ENCODE results near the gene TRAF1.

TRAF1 gene

GRCh38 chr9:120866651-120867050 lies 59.9 kb downstream of the TRAF1 start:
- H3K4me1 ChIP-seq (ENCODE audit: control extremely low read depth in 1 of 4, control insufficient read depth in 4 of 4, insufficient read depth in 4 of 4, low read length in 3 of 4), result peaks cover 0 to 24% (median 22%) of the 10 kb centered on the region in 4 experiments
- no peak for DNase-seq
- no peaks in the 10 kb centered on the region for H3K27me3 ChIP-seq (replicated peaks in 2 of 5; ENCODE audit: control insufficient read depth in 4 of 5, insufficient read depth in 5 of 5, low read length in 4 of 5)
- POLR2A ChIA-PET, result interaction anchor here (0.7 kb wide), 1 partner anchor 100 kb away, joined by 3 read pairs; no protein-coding TSS in a partner anchor
- H3K9me3 ChIP-seq (ENCODE audit: control extremely low read depth in 1 of 5, control insufficient read depth in 4 of 5, insufficient read depth in 2 of 5, low read depth in 1 of 5, low read length in 4 of 5), result no peaks in the 10 kb centered on the region
- peaks cover 10 to 67% (median 48%) of the 10 kb centered on the region in 4 experiments for H3K36me3 ChIP-seq (ENCODE audit: control insufficient read depth in 4 of 4, insufficient read depth in 4 of 4, low read length in 3 of 4)
- CTCF ChIA-PET, result interaction anchor here (1.5 to 4.0 kb wide), 5 partner anchors 14 to 72 kb away, joined by 5 to 24 read pairs (median 8); no protein-coding TSS in a partner anchor
- no peak overlapping the region for H3K4me3 ChIP-seq (ENCODE audit: control insufficient read depth in 1 of 7, extremely low read depth in 1 of 7, insufficient read depth in 4 of 7, low read depth in 2 of 7, low read length in 6 of 7)
- H3K27ac ChIP-seq (ENCODE audit: insufficient read depth in 1 of 2, low read depth in 1 of 2, low read length in 2 of 2, poor library complexity in 1 of 2, severe bottlenecking in 2 of 2), result peak overlapping the region in 1 of 2 experiments; percentile 3
- 96% methylated on average over 6 of the region's 6 CpGs for WGBS (ENCODE audit: insufficient coverage)

- ChIA-PET CTCF (interaction anchor here (0.6 to 3.2 kb wide), 3 partner anchors 11 to 22 kb away, joined by 3 to 8 read pairs (median 3); partner anchors contain the start of gene PHF19), POLR2A (interaction anchor here (0.7 kb wide), 1 partner anchor 99 kb away, joined by 3 read pairs; no protein-coding TSS in a partner anchor)
- Histone ChIP-seq H3K27me3 (replicated peaks in 2 of 5; ENCODE audit: control insufficient read depth in 4 of 5, insufficient read depth in 5 of 5, low read length in 4 of 5) (no peaks in the 10 kb centered on the region), H3K36me3 (ENCODE audit: control insufficient read depth in 4 of 4, insufficient read depth in 4 of 4, low read length in 3 of 4) (peaks cover 10 to 76% (median 54%) of the 10 kb centered on the region in 4 experiments), H3K4me1 (ENCODE audit: control extremely low read depth in 1 of 4, control insufficient read depth in 4 of 4, insufficient read depth in 4 of 4, low read length in 3 of 4) (peaks cover 0 to 24% (median 22%) of the 10 kb centered on the region in 4 experiments), H3K4me3 (ENCODE audit: control insufficient read depth in 1 of 7, extremely low read depth in 1 of 7, insufficient read depth in 4 of 7, low read depth in 2 of 7, low read length in 6 of 7) (no peak overlapping the region), H3K9me3 (ENCODE audit: control extremely low read depth in 1 of 5, control insufficient read depth in 4 of 5, insufficient read depth in 2 of 5, low read depth in 1 of 5, low read length in 4 of 5) (no peaks in the 10 kb centered on the region), H3K27ac (ENCODE audit: insufficient read depth in 1 of 2, low read depth in 1 of 2, low read length in 2 of 2, poor library complexity in 1 of 2, severe bottlenecking in 2 of 2) (peak overlapping the region in 1 of 2 experiments; percentile 3)
- WGBS (ENCODE audit: insufficient coverage), result 83% methylated on average over 1 of the region's 5 CpGs
- no peak for DNase-seq
Observed at GRCh38 chr9:120865809-120866208, 60.8 kb downstream of the TRAF1 start.

- ChIA-PET POLR2A (no interaction called here), CTCF (interaction anchor here (0.6 to 3.2 kb wide), 3 partner anchors 12 to 21 kb away, joined by 3 to 8 read pairs (median 3); partner anchors contain the start of gene PHF19)
- no peak overlapping the region for H3K4me3 ChIP-seq (ENCODE audit: control insufficient read depth in 1 of 7, extremely low read depth in 1 of 7, insufficient read depth in 4 of 7, low read depth in 2 of 7, low read length in 6 of 7)
- no peak overlapping the region for H3K27ac ChIP-seq (ENCODE audit: insufficient read depth in 1 of 2, low read depth in 1 of 2, low read length in 2 of 2, poor library complexity in 1 of 2, severe bottlenecking in 2 of 2)
- DNase-seq, result no peak
- WGBS (ENCODE audit: insufficient coverage), result 100% methylated on average over 1 of the region's 5 CpGs
- H3K4me1 ChIP-seq (ENCODE audit: control extremely low read depth in 1 of 4, control insufficient read depth in 4 of 4, insufficient read depth in 4 of 4, low read length in 3 of 4), result peaks cover 0 to 19% (median 18%) of the 10 kb centered on the region in 4 experiments
- H3K27me3 ChIP-seq (replicated peaks in 2 of 5; ENCODE audit: control insufficient read depth in 4 of 5, insufficient read depth in 5 of 5, low read length in 4 of 5), result no peaks in the 10 kb centered on the region
- peaks cover 10 to 77% (median 58%) of the 10 kb centered on the region in 4 experiments for H3K36me3 ChIP-seq (ENCODE audit: control insufficient read depth in 4 of 4, insufficient read depth in 4 of 4, low read length in 3 of 4)
- H3K9me3 ChIP-seq (ENCODE audit: control extremely low read depth in 1 of 5, control insufficient read depth in 4 of 5, insufficient read depth in 2 of 5, low read depth in 1 of 5, low read length in 4 of 5), result no peaks in the 10 kb centered on the region
Observed at GRCh38 chr9:120865176-120865575, 61.4 kb downstream of the TRAF1 start.

- H3K4me1 ChIP-seq (ENCODE audit: control extremely low read depth in 1 of 4, control insufficient read depth in 4 of 4, insufficient read depth in 4 of 4, low read length in 3 of 4), result peaks cover 0 to 14% (median 13%) of the 10 kb centered on the region in 4 experiments
- H3K27me3 ChIP-seq (replicated peaks in 2 of 5; ENCODE audit: control insufficient read depth in 4 of 5, insufficient read depth in 5 of 5, low read length in 4 of 5), result no peaks in the 10 kb centered on the region
- no CpG with 5 or more reads among the region's 5 CpGs for WGBS (ENCODE audit: insufficient coverage)
- H3K27ac ChIP-seq (ENCODE audit: insufficient read depth in 1 of 2, low read depth in 1 of 2, low read length in 2 of 2, poor library complexity in 1 of 2, severe bottlenecking in 2 of 2), result no peak overlapping the region
- POLR2A ChIA-PET, result no interaction called here
- no peaks in the 10 kb centered on the region for H3K9me3 ChIP-seq (ENCODE audit: control extremely low read depth in 1 of 5, control insufficient read depth in 4 of 5, insufficient read depth in 2 of 5, low read depth in 1 of 5, low read length in 4 of 5)
- CTCF ChIA-PET, result interaction anchor here (3.2 kb wide), 1 partner anchor 12 kb away, joined by 8 read pairs; no protein-coding TSS in a partner anchor
- DNase-seq, result no peak
- peaks cover 14 to 77% (median 63%) of the 10 kb centered on the region in 4 experiments for H3K36me3 ChIP-seq (ENCODE audit: control insufficient read depth in 4 of 4, insufficient read depth in 4 of 4, low read length in 3 of 4)
- no peak overlapping the region for H3K4me3 ChIP-seq (ENCODE audit: control insufficient read depth in 1 of 7, extremely low read depth in 1 of 7, insufficient read depth in 4 of 7, low read depth in 2 of 7, low read length in 6 of 7)
Observed at GRCh38 chr9:120864719-120865118, 61.9 kb downstream of the TRAF1 start.

DNA sequence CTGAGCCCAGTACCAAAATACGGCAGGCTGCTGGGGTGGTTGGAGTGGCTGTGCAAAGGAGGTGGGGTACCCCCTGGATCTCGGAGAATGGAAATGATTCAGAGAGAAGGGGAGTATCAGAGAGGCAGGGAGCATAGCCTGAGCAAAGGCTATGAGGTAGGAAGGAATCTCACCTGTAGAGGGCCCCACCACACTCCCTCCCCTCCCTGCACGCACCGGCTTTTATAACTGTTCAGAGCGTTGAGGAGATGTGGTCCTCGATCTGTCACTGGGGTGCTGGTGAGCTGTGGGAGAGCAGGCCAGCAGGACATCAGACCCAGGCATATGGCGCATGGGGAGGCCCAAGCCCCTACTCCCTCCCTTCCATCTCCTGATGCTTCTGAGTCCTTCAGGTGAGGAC lies 62.8 kb downstream of the TRAF1 start:
- CTCF ChIA-PET, result no interaction called here
- 100% methylated on average over 2 of the region's 7 CpGs for WGBS (ENCODE audit: insufficient coverage)
- H3K27ac ChIP-seq (ENCODE audit: insufficient read depth in 1 of 2, low read depth in 1 of 2, low read length in 2 of 2, poor library complexity in 1 of 2, severe bottlenecking in 2 of 2), result no peak overlapping the region

GRCh38 chr9:120862452-120862851 lies 64.1 kb downstream of the TRAF1 start:
- POLR2A ChIA-PET, result no interaction called here
- Histone ChIP-seq H3K36me3 (ENCODE audit: control insufficient read depth in 4 of 4, insufficient read depth in 4 of 4, low read length in 3 of 4) (peaks cover 21 to 94% (median 78%) of the 10 kb centered on the region in 4 experiments), H3K4me3 (ENCODE audit: control insufficient read depth in 1 of 7, extremely low read depth in 1 of 7, insufficient read depth in 4 of 7, low read depth in 2 of 7, low read length in 6 of 7) (no peak overlapping the region), H3K4me1 (ENCODE audit: control extremely low read depth in 1 of 4, control insufficient read depth in 4 of 4, insufficient read depth in 4 of 4, low read length in 3 of 4) (no peaks in the 10 kb centered on the region), H3K27me3 (replicated peaks in 2 of 5; ENCODE audit: control insufficient read depth in 4 of 5, insufficient read depth in 5 of 5, low read length in 4 of 5) (no peaks in the 10 kb centered on the region), H3K27ac (ENCODE audit: insufficient read depth in 1 of 2, low read depth in 1 of 2, low read length in 2 of 2, poor library complexity in 1 of 2, severe bottlenecking in 2 of 2) (no peak overlapping the region), H3K9me3 (ENCODE audit: control extremely low read depth in 1 of 5, control insufficient read depth in 4 of 5, insufficient read depth in 2 of 5, low read depth in 1 of 5, low read length in 4 of 5) (no peaks in the 10 kb centered on the region)
- no peak for DNase-seq
- CTCF ChIA-PET, result interaction anchor here (1.0 kb wide), 1 partner anchor 18 kb away, joined by 3 read pairs; no protein-coding TSS in a partner anchor
- WGBS (ENCODE audit: insufficient coverage), result 100% methylated on average over 6 of the region's 12 CpGs

More for the DNA sequence above, 62.8 kb downstream of the TRAF1 start:
- Histone ChIP-seq H3K27me3 (replicated peaks in 2 of 5; ENCODE audit: control insufficient read depth in 4 of 5, insufficient read depth in 5 of 5, low read length in 4 of 5) (no peaks in the 10 kb centered on the region), H3K36me3 (ENCODE audit: control insufficient read depth in 4 of 4, insufficient read depth in 4 of 4, low read length in 3 of 4) (peaks cover 14 to 84% (median 70%) of the 10 kb centered on the region in 4 experiments), H3K4me1 (ENCODE audit: control extremely low read depth in 1 of 4, control insufficient read depth in 4 of 4, insufficient read depth in 4 of 4, low read length in 3 of 4) (peaks cover 0 to 6% (median 5%) of the 10 kb centered on the region in 4 experiments), H3K4me3 (ENCODE audit: control insufficient read depth in 1 of 7, extremely low read depth in 1 of 7, insufficient read depth in 4 of 7, low read depth in 2 of 7, low read length in 6 of 7) (no peak overlapping the region), H3K9me3 (ENCODE audit: control extremely low read depth in 1 of 5, control insufficient read depth in 4 of 5, insufficient read depth in 2 of 5, low read depth in 1 of 5, low read length in 4 of 5) (no peaks in the 10 kb centered on the region)
- POLR2A ChIA-PET, result interaction anchor here (0.6 to 0.7 kb wide), 2 partner anchors 50 to 64 kb away, joined by 3 to 4 read pairs; no protein-coding TSS in a partner anchor
- no peak for DNase-seq

- H3K36me3 ChIP-seq (ENCODE audit: control insufficient read depth in 4 of 4, insufficient read depth in 4 of 4, low read length in 3 of 4), result peaks cover 23 to 94% (median 78%) of the 10 kb centered on the region in 4 experiments
- ChIA-PET CTCF (interaction anchor here (0.6 kb wide), 1 partner anchor 28 kb away, joined by 3 read pairs; no protein-coding TSS in a partner anchor), POLR2A (no interaction called here)
- WGBS (ENCODE audit: insufficient coverage), result 98% methylated on average over 6 of the region's 6 CpGs
- DNase-seq, result no peak
- no peaks in the 10 kb centered on the region for H3K4me1 ChIP-seq (ENCODE audit: control extremely low read depth in 1 of 4, control insufficient read depth in 4 of 4, insufficient read depth in 4 of 4, low read length in 3 of 4)
- no peak overlapping the region for H3K4me3 ChIP-seq (ENCODE audit: control insufficient read depth in 1 of 7, extremely low read depth in 1 of 7, insufficient read depth in 4 of 7, low read depth in 2 of 7, low read length in 6 of 7)
- no peak overlapping the region for H3K27ac ChIP-seq (ENCODE audit: insufficient read depth in 1 of 2, low read depth in 1 of 2, low read length in 2 of 2, poor library complexity in 1 of 2, severe bottlenecking in 2 of 2)
- H3K9me3 ChIP-seq (ENCODE audit: control extremely low read depth in 1 of 5, control insufficient read depth in 4 of 5, insufficient read depth in 2 of 5, low read depth in 1 of 5, low read length in 4 of 5), result no peaks in the 10 kb centered on the region
- H3K27me3 ChIP-seq (replicated peaks in 2 of 5; ENCODE audit: control insufficient read depth in 4 of 5, insufficient read depth in 5 of 5, low read length in 4 of 5), result no peaks in the 10 kb centered on the region
Observed at GRCh38 chr9:120861935-120862334, 64.7 kb downstream of the TRAF1 start.
